Dermis lymphatic vessel endothelial cell (primary cell): ENCODE results near the gene OR8J1. TPM values are rescaled to one million over a fixed set of nuclear protein-coding genes. Genes with fewer than 3 reads are reported as not detected.

Source experiments
- total RNA-seq: library from RNA; depleted of rRNA; stranded (reverse); fragments of >200 nt; gene quantifications from 2 replicates; pipeline ENCODE4 v1.2.1, GENCODE V29; 2014

The OR8J1 gene, protein sequence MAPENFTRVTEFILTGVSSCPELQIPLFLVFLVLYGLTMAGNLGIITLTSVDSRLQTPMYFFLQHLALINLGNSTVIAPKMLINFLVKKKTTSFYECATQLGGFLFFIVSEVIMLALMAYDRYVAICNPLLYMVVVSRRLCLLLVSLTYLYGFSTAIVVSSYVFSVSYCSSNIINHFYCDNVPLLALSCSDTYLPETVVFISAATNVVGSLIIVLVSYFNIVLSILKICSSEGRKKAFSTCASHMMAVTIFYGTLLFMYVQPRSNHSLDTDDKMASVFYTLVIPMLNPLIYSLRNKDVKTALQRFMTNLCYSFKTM
- total RNA-seq = not detected in 2 replicates

DNA sequence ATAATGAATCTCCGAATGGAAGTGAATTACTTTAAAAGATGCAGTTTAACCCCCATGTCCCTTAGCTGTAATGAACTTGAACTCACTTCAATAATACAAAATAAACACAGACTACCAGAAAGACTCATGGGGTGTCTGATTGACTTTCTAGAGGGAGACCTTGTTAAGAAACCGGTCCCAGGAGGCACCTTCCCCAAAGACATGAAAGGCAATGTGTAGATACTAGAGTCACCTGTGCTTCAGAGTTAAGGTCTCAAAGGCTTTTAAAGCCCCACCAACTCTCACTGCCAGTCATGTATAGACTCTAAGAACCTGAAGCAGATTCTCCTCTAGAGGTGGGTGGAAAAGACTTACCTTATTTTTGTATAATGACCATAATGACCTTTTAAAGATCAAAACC is at the start of gene OR8J1:
OR8J1 (plus strand) TSS at position 301 of the 400 bp plus-strand sequence. CDS start 5,956 bp downstream, outside the sequence.

DNA sequence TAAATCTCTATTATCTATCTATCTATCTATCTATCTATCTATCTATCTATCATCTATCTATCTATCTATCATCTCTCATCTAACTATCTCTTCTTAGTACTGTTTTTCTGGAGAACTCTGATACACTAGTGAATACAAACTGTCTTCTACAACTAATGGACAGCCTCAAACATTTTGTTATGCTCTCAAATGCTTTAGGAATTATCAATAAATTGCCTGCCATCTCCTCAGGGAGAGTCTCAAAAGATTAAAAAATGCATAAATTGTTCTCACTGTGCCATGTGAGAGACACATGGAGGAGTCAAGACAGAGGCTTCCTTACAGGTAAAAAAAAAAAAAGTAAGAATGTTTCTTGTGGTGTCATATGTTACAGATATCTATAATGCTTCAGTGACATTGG is 39.2 kb upstream of the OR8J1 start, which contains the start of gene OR8K3:
OR8K3 (plus strand) TSS at position 301 of the 400 bp plus-strand sequence. CDS start 3,163 bp downstream, outside the sequence.

DNA sequence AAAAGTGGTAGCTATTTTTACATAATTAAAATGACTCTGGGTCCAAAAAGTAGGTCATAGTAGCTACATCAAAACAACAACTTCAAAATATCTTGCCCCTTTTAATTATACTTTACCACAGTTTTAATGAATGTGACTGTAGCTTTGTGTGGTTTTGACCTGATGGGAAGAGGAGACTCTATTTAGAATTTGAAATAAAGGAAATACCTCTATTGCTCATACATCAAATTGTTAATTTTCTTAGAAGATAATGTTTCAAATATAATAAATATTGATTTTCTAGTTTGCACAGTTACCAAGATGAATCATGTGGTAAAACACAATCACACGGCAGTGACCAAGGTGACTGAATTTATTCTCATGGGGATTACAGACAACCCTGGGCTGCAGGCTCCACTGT is 8.4 kb upstream of the OR8J1 start, which contains the start of gene OR8K1:
OR8K1 (plus strand) TSS at position 301 of the 400 bp plus-strand sequence; CDS start at position 301, 0 bp downstream.

DNA sequence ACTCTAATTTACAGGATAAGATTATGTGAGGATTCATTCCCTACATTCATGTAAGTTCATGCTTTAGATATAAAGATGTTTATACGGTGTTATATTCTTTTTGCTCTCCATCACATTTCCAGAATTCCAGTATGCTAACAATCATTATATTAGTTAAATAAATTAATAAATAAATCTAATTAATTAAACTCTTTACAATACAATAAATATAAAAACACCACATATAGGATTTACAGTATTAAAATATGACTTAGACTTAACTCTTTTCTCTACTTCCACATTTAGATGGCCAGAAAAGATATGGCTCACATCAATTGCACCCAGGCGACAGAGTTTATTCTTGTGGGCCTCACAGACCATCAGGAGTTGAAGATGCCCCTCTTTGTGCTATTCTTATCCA is 21.2 kb downstream of the OR8J1 start, which contains the start of gene OR8U1:
OR8U1 (plus strand) TSS at position 301 of the 400 bp plus-strand sequence; CDS start at position 301, 0 bp downstream.

Other genes starting within 250 kb of the OR8J1 start
- not detected in 2 replicates for gene OR8H3, start 231.9 kb upstream of the OR8J1 start, total RNA-seq
- gene OR8J3, start 214.1 kb upstream of the OR8J1 start, total RNA-seq = not detected in 2 replicates
- not detected in 2 replicates for gene OR8K5, start 194.0 kb upstream of the OR8J1 start, total RNA-seq
- gene OR5J2, start 177.7 kb upstream of the OR8J1 start, total RNA-seq = not detected in 2 replicates
- gene OR5T2, start 120.0 kb upstream of the OR8J1 start, total RNA-seq = not detected in 2 replicates
- gene OR5T3, start 102.0 kb upstream of the OR8J1 start, total RNA-seq = not detected in 2 replicates
- not detected in 2 replicates for gene OR5T1, start 80.1 kb upstream of the OR8J1 start, total RNA-seq
- gene OR8H1, start 62.0 kb upstream of the OR8J1 start, total RNA-seq = not detected in 2 replicates
- not detected in 2 replicates for gene OR8K3, start 39.1 kb upstream of the OR8J1 start, total RNA-seq
- gene OR8K1, start 8.3 kb upstream of the OR8J1 start, total RNA-seq = not detected in 2 replicates
- not detected in 2 replicates for gene OR8U1, start 21.3 kb downstream of the OR8J1 start, total RNA-seq
- gene OR5AL1, start 58.4 kb downstream of the OR8J1 start, total RNA-seq = not detected in 2 replicates
- not detected in 2 replicates for gene OR5M3, start 119.1 kb downstream of the OR8J1 start, total RNA-seq
- gene OR5M8, start 137.1 kb downstream of the OR8J1 start, total RNA-seq = not detected in 2 replicates
- gene OR5M11, start 189.0 kb downstream of the OR8J1 start, total RNA-seq = not detected in 2 replicates
- gene OR5M10, start 223.4 kb downstream of the OR8J1 start, total RNA-seq = not detected in 2 replicates